ENCODE measurements around the gene ATP1A2.

ATP1A2 gene

DNA sequence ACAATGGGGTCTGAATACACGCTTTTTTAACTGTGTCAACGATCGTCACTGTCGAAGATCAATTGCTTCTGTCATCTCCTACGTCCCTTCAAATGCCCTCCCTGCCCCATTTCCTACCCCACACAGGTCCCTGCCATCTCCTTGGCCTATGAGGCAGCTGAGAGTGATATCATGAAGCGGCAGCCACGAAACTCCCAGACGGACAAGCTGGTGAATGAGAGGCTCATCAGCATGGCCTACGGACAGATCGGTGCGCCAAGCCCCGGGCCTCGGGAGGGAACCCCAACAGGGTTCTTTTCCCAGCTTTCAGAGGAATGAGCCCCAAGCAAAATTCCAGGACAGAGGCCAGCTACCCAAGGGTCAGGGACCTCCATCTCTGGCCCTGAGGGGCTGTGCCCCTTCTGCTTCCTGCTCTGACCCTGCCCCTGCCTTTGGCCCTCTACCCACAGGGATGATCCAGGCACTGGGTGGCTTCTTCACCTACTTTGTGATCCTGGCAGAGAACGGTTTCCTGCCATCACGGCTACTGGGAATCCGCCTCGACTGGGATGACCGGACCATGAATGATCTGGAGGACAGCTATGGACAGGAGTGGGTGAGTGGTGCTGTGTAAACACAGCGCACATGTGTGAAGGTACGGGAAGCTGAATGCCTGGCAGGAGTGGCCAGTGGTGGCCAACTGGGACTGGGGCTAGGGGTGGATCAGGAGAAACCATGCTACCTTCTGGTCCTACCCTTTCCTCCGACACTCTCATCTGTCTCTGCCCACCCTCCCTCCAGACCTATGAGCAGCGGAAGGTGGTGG is 20.8 kb downstream of the ATP1A2 start:
- TF ChIP-seq, protein P1, sequence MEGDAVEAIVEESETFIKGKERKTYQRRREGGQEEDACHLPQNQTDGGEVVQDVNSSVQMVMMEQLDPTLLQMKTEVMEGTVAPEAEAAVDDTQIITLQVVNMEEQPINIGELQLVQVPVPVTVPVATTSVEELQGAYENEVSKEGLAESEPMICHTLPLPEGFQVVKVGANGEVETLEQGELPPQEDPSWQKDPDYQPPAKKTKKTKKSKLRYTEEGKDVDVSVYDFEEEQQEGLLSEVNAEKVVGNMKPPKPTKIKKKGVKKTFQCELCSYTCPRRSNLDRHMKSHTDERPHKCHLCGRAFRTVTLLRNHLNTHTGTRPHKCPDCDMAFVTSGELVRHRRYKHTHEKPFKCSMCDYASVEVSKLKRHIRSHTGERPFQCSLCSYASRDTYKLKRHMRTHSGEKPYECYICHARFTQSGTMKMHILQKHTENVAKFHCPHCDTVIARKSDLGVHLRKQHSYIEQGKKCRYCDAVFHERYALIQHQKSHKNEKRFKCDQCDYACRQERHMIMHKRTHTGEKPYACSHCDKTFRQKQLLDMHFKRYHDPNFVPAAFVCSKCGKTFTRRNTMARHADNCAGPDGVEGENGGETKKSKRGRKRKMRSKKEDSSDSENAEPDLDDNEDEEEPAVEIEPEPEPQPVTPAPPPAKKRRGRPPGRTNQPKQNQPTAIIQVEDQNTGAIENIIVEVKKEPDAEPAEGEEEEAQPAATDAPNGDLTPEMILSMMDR (conservative IDR thresholded peaks at IDR 0.05; ENCODE audit: low read depth), result no peak
- CTCF ChIA-PET, result no interaction called here

DNA sequence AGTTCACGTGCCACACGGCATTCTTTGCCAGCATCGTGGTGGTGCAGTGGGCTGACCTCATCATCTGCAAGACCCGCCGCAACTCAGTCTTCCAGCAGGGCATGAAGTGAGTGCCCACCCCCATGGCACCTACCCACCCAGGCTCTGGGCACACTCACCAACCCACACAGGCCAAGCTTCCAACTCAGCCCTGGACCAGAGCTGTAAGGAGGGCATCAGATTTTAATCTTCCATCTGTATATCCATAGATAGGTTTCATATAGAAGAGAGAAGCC is 21.3 kb downstream of the ATP1A2 start:
- ChIA-PET POLR2A (ENCODE audit: low non-redundant PET) (no interaction called here), CTCF (no interaction called here)
- no peak for DNase-seq (ENCODE audit: low spot score)
- H3K27ac ChIP-seq, result no peak overlapping the region
- TF ChIP-seq, protein P1 (conservative IDR thresholded peaks at IDR 0.05; ENCODE audit: low read depth), result no peak

More for the DNA sequence above, 20.8 kb downstream of the ATP1A2 start:
- DNase-seq (ENCODE audit: low spot score), result no peak
- POLR2A ChIA-PET (ENCODE audit: low non-redundant PET), result no interaction called here
- no peak overlapping the region for H3K27ac ChIP-seq

DNA sequence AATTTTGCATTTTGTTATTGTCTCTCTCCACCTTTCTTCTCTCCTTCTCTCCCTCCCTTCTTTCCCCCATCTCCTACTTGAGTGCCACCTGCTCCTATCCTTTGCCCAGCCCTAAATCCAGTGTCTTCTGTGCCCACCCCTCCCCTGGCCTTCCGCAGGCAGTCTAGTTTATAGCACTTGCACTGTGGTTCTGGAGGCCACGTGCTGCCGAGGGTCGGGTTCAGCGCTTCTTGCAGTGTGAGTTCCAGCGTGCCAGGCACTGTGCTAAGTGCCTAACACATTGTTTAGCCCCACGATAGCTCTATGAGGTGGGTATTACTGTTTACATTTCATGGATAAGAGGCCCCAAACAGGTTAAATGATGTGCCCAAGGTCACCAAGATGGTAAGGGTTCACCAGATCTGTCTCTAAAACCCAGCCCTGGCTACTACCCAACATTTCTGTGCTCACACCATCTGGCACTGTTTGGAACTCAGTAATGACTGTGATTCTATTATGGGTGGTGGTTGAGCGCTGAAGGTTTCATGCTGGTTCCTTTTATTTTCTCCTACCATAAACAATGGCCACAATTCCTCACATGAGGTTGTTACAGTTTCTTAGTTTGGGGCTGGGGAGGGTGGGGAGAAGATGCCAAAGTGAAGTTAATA is 21.8 kb downstream of the ATP1A2 start:
- ChIA-PET CTCF (no interaction called here), POLR2A (ENCODE audit: low non-redundant PET) (no interaction called here)
- TF ChIP-seq, protein P1 (conservative IDR thresholded peaks at IDR 0.05; ENCODE audit: low read depth), result no peak
- no peak overlapping the region for H3K27ac ChIP-seq
- no peak for DNase-seq (ENCODE audit: low spot score)

DNA sequence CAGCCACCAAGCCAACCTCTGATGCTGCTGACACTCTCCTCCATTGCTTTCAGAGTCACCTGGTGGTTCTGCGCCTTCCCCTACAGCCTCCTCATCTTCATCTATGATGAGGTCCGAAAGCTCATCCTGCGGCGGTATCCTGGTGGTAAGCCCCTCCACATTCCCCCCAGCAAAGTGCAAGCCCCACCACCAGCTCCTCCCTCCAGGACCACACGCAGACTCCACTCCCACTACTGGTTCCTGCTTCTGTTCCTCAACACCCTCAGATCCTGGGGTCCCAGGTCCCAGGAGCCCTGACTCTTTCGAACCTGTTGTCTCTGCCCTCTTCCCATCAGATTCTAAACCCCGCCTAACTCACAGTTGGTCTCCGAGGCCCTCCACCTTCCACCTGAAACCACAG is 24.3 kb downstream of the ATP1A2 start:
- CTCF ChIA-PET, result interaction anchor here (0.5 to 0.6 kb wide), 2 partner anchors 56 to 479 kb away, joined by 3 to 4 read pairs; no protein-coding TSS in a partner anchor
- no peak overlapping the region for H3K27ac ChIP-seq
- TF ChIP-seq, protein P1 (conservative IDR thresholded peaks at IDR 0.05; ENCODE audit: low read depth), result no peak
- DNase-seq (ENCODE audit: low spot score), result no peak
- POLR2A ChIA-PET (ENCODE audit: low non-redundant PET), result no interaction called here

DNA sequence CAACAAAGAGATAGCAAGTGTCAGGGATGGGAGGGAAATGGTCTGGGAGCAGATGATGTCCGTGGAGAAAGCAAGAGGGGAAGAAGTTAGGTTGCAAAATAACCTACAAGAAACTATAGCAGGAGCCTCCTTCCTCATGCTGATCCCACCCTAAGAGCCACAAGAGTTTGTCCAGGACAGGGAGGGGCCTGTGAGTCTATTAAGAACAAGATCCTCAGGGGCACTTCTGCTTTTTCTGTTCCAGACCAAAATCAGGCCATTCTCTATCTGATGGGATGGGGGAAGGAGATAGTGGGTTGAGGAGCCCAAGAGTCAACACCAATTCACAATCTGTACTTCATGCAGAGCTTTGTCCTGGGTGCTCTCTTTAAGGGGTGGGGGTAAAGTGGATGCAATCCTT is 28.1 kb downstream of the ATP1A2 start:
- ChIA-PET CTCF (no interaction called here), POLR2A (ENCODE audit: low non-redundant PET) (no interaction called here)
- TF ChIP-seq, protein P1 (conservative IDR thresholded peaks at IDR 0.05; ENCODE audit: low read depth), result no peak
- DNase-seq (ENCODE audit: low spot score), result no peak
- H3K27ac ChIP-seq, result no peak overlapping the region

DNA sequence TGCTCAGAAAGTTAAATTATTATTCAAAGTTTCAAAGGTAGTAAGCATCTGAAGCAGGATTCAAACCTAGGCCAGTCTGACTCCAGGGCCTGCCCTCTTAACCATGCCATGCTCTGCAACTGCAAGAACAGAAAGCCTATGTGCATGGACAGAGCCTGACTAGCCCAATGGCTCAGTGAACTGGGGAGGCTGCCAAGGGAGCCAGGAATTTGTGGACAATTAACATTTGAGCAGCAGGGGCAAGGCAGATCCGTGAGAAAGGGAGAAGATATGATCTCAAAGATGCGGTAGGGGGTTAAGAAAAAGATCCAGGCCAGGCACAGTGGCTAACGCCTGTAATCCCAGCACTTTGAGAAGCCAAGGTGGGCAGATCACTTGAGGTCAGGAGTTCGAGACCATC is 29.4 kb downstream of the ATP1A2 start:
- CTCF ChIA-PET, result no interaction called here
- POLR2A ChIA-PET (ENCODE audit: low non-redundant PET), result no interaction called here

More for the DNA sequence above, 29.4 kb downstream of the ATP1A2 start:
- TF ChIP-seq, protein P1 (conservative IDR thresholded peaks at IDR 0.05; ENCODE audit: low read depth), result no peak
- DNase-seq (ENCODE audit: low spot score), result no peak
- H3K27ac ChIP-seq, result no peak overlapping the region

Measured in RWPE1 (cell line).